Measurements from ENCODE around the gene PARVG. TPM values are rescaled to one million over a fixed set of nuclear protein-coding genes. Genes with fewer than 3 reads are reported as not detected.

The PARVG gene
- total RNA-seq, 1 donor from 2014 or later = 0.27 TPM

- DNase-seq (ENCODE audit: low spot score) = no peak
- Mint-ChIP-seq H3K9me3 (ENCODE audit: low read depth) (no peaks in the 10 kb centered on the region), H3K4me3 (ENCODE audit: unreplicated experiment) (no peak overlapping the region), H3K4me1 (ENCODE audit: low read depth) (peaks cover 22% of the 10 kb centered on the region), H3K36me3 (ENCODE audit: low read depth) (no peaks in the 10 kb centered on the region), H3K27ac (ENCODE audit: unreplicated experiment) (no peak overlapping the region), H3K27me3 (ENCODE audit: low read depth) (peaks cover 17% of the 10 kb centered on the region)
- TF ChIP-seq CTCF (IDR thresholded peaks at IDR 0.05) = no peak
Measured at GRCh38 chr22:44199866-44200265, 19.1 kb downstream of the PARVG start.

DNA sequence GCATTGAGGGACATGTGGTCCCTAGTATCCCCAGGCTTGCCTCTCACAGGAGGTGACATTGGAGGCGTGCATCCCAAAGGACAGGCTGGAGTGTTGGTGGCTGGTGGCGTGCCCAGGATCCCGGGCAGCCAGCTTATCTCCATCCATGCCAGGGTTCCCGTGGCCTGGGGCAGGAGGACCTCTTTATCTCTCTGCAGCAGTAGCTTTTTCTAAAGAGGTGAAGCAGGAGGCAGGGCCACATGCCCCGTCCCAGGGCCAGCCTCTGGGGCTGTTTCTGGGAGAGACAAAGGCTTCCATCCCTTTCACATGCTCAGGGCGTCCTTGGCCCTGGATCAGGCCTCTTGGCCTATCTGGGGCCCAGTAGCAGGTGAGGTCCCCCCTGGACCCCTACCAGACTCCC lies 19.7 kb downstream of the PARVG start:
- Mint-ChIP-seq H3K27me3 (ENCODE audit: low read depth) (peaks cover 15% of the 10 kb centered on the region), H3K9me3 (ENCODE audit: low read depth) (no peaks in the 10 kb centered on the region), H3K4me3 (ENCODE audit: unreplicated experiment) (no peak overlapping the region), H3K4me1 (ENCODE audit: low read depth) (peaks cover 22% of the 10 kb centered on the region), H3K27ac (ENCODE audit: unreplicated experiment) (no peak overlapping the region), H3K36me3 (ENCODE audit: low read depth) (no peaks in the 10 kb centered on the region)
- no peak for TF ChIP-seq CTCF (IDR thresholded peaks at IDR 0.05)
- peak; percentile 73 for DNase-seq (ENCODE audit: low spot score)

GRCh38 chr22:44200855-44201550 lies 20.3 kb downstream of the PARVG start:
- H3K9me3 Mint-ChIP-seq (ENCODE audit: low read depth) = no peaks in the 10 kb centered on the region
- H3K4me1 Mint-ChIP-seq (ENCODE audit: low read depth) = peaks cover 22% of the 10 kb centered on the region
- peaks cover 15% of the 10 kb centered on the region for H3K27me3 Mint-ChIP-seq (ENCODE audit: low read depth)
- H3K36me3 Mint-ChIP-seq (ENCODE audit: low read depth) = no peaks in the 10 kb centered on the region
- DNase-seq (ENCODE audit: low spot score) = peak; percentile 68
- no peak for TF ChIP-seq CTCF (IDR thresholded peaks at IDR 0.05)
- H3K4me3 Mint-ChIP-seq (ENCODE audit: unreplicated experiment) = no peak overlapping the region
- H3K27ac Mint-ChIP-seq (ENCODE audit: unreplicated experiment) = no peak overlapping the region

DNA sequence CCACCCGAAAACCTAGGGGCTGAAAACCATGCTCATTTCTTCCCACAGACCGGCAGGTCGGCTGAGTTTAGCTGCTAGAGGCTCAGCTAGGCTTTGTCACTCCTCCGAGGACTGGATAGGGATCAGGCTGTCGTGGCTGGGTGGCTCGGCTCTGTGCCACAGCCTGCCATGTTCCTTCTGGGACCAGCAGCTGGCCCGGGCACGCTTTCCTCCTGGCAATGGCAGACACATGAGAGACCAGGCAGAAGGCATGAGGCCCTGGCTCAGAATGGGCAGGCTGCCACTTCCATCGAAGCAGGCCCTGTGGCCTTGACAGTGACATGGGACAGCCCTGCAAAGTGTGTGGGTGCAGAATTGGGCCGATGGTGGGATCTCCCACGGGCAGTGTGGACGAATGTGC lies 20.9 kb downstream of the PARVG start:
- Mint-ChIP-seq H3K9me3 (ENCODE audit: low read depth) (no peaks in the 10 kb centered on the region), H3K27me3 (ENCODE audit: low read depth) (peaks cover 15% of the 10 kb centered on the region), H3K4me3 (ENCODE audit: unreplicated experiment) (no peak overlapping the region), H3K4me1 (ENCODE audit: low read depth) (peaks cover 22% of the 10 kb centered on the region), H3K36me3 (ENCODE audit: low read depth) (no peaks in the 10 kb centered on the region), H3K27ac (ENCODE audit: unreplicated experiment) (peak overlapping the region; percentile 69)
- TF ChIP-seq CTCF (IDR thresholded peaks at IDR 0.05) = no peak
- DNase-seq (ENCODE audit: low spot score) = no peak

GRCh38 chr22:44202261-44202789 lies 21.6 kb downstream of the PARVG start:
- Mint-ChIP-seq H3K27ac (ENCODE audit: unreplicated experiment) (peak overlapping the region; percentile 69), H3K27me3 (ENCODE audit: low read depth) (peaks cover 15% of the 10 kb centered on the region), H3K4me1 (ENCODE audit: low read depth) (peaks cover 22% of the 10 kb centered on the region), H3K36me3 (ENCODE audit: low read depth) (no peaks in the 10 kb centered on the region), H3K9me3 (ENCODE audit: low read depth) (no peaks in the 10 kb centered on the region), H3K4me3 (ENCODE audit: unreplicated experiment) (peak overlapping the region; percentile 24)
- TF ChIP-seq CTCF (IDR thresholded peaks at IDR 0.05) = no peak
- DNase-seq (ENCODE audit: low spot score) = no peak
